DOHH2 (cell line): Measurements from ENCODE around the gene POU2F3.

Experiments
- H3F3A ChIP-seq: fragments of 200-600 bp; sonication (generic), shearing (Covaris generic); 2 replicates; pipeline ENCODE4 v1.6.0; 2016; ENCODE audit warnings: antibody characterized with exemption, mild to moderate bottlenecking; ENCODE audit not compliant: control insufficient read depth, insufficient read depth
- H3K27ac ChIP-seq: fragments of 200-600 bp; sonication (generic); 2 replicates; pipeline ENCODE4 v1.5.1; 2014; ENCODE audit warnings: low read depth, mild to moderate bottlenecking, low read length, moderate library complexity
- H3K27me3 ChIP-seq: fragments of 200-600 bp; sonication (generic); 2 replicates; pipeline ENCODE4 v1.6.1; 2014; ENCODE audit warnings: mild to moderate bottlenecking, low read length, mixed read lengths; ENCODE audit not compliant: control insufficient read depth
- H3K36me3 ChIP-seq: fragments of 200-600 bp; sonication (generic); 2 replicates; pipeline ENCODE4 v1.6.1; 2014; ENCODE audit warnings: mild to moderate bottlenecking, low read length, moderate library complexity, mixed read lengths; ENCODE audit not compliant: control insufficient read depth
- H3K4me1 ChIP-seq: fragments of 200-600 bp; sonication (generic); 2 replicates; pipeline ENCODE4 v1.6.1; 2014; ENCODE audit warnings: mild to moderate bottlenecking, low read length, mixed read lengths; ENCODE audit not compliant: control insufficient read depth
- H3K4me2 ChIP-seq: fragments of 200-600 bp; sonication (generic); 2 replicates; pipeline ENCODE4 v1.6.0; 2014; ENCODE audit warnings: mild to moderate bottlenecking, low read length, moderate library complexity
- H3K4me3 ChIP-seq: fragments of 200-600 bp; sonication (generic); 2 replicates; pipeline ENCODE4 v1.5.1; 2014; ENCODE audit warnings: mild to moderate bottlenecking, low read length, mixed read lengths
- H3K79me2 ChIP-seq: fragments of 200-600 bp; sonication (generic); 2 replicates; pipeline ENCODE4 v1.6.1; 2014; ENCODE audit warnings: mild to moderate bottlenecking, low read length, mixed read lengths; ENCODE audit not compliant: control insufficient read depth
- H3K9me2 ChIP-seq: fragments of 200-600 bp; sonication (generic); replicated peaks from 2 replicates; pipeline ENCODE4 v1.6.1; 2014; ENCODE audit warnings: mild to moderate bottlenecking, low read length, mixed read lengths; ENCODE audit not compliant: control insufficient read depth
- H3K9me3 ChIP-seq: fragments of 200-600 bp; sonication (generic); 2 replicates; pipeline ENCODE4 v1.6.1; 2014; ENCODE audit warnings: antibody characterized with exemption, low read length, mixed read lengths; ENCODE audit not compliant: control insufficient read depth, insufficient read depth
- H4K20me1 ChIP-seq: fragments of 200-600 bp; sonication (generic); 2 replicates; pipeline ENCODE4 v1.6.0; 2014; ENCODE audit warnings: low read depth, mild to moderate bottlenecking, antibody characterized with exemption, low read length, moderate library complexity; ENCODE audit not compliant: control insufficient read depth, insufficient read depth
- EZH2phosphoT487 ChIP-seq: fragments of 200-600 bp; sonication (generic); IDR thresholded peaks from 2 replicates; pipeline ENCODE4 v1.6.1; 2017; ENCODE audit warnings: borderline replicate concordance, mild to moderate bottlenecking, antibody characterized with exemption, low read length, moderate library complexity, mixed read lengths
- TF ChIP-seq, protein P1 (sequence below): fragments of 200-600 bp; sonication (generic); IDR thresholded peaks from one replicate; pipeline ENCODE4 v1.5.1; 2014; ENCODE audit warnings: antibody characterized with exemption, mild to moderate bottlenecking, low read depth, low read length; ENCODE audit not compliant: poor library complexity, severe bottlenecking

Gene POU2F3

DNA sequence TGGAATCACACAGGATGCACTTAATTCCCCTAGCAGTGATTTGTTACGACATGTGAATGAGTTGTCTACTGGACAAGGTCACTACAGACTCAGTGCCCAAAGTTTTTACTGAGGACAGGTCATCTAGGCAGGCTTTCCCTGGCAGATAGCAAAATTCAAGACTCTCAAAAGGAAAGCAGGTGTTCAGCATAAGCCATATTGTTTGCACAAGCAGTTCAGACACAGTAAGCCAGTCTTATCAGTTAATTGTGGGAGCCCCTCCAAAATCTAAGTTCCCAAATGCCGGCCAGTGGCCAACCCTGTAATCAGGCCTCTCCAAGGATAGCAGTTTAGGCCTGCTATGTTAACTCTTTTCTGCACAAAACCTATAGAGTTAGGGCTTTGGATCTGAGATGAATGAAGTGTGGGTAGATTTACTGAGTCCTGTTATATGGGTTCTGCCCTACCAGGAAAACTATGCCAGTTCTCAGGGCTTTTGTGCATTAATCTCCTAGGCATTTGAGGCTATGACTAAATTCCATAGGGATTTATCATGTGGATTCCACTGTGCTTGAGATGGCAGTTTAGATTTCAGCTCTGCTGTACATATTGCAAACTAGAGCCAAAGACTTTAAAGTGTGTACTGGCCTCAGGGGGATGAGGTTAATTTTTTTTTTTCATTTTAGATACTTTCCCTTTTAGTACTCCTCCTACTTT, 91.5 kb downstream of the POU2F3 start:
- no peaks in the 10 kb centered on the region for H3K36me3 ChIP-seq
- TF ChIP-seq, protein P1, sequence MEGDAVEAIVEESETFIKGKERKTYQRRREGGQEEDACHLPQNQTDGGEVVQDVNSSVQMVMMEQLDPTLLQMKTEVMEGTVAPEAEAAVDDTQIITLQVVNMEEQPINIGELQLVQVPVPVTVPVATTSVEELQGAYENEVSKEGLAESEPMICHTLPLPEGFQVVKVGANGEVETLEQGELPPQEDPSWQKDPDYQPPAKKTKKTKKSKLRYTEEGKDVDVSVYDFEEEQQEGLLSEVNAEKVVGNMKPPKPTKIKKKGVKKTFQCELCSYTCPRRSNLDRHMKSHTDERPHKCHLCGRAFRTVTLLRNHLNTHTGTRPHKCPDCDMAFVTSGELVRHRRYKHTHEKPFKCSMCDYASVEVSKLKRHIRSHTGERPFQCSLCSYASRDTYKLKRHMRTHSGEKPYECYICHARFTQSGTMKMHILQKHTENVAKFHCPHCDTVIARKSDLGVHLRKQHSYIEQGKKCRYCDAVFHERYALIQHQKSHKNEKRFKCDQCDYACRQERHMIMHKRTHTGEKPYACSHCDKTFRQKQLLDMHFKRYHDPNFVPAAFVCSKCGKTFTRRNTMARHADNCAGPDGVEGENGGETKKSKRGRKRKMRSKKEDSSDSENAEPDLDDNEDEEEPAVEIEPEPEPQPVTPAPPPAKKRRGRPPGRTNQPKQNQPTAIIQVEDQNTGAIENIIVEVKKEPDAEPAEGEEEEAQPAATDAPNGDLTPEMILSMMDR, result no peak
- TF ChIP-seq EZH2phosphoT487, result no peak
- H4K20me1 ChIP-seq, result no peaks in the 10 kb centered on the region
- H3K4me2 ChIP-seq, result no peak overlapping the region
- H3K4me1 ChIP-seq, result peaks cover 22% of the 10 kb centered on the region
- no peak overlapping the region for H3K4me3 ChIP-seq
- no peaks in the 10 kb centered on the region for H3K9me2 ChIP-seq
- peaks cover 5% of the 10 kb centered on the region; the same call in 1 of the 2 replicates for H3K27me3 ChIP-seq
- H3K79me2 ChIP-seq, result no peaks in the 10 kb centered on the region
- H3F3A ChIP-seq, result peaks cover 13% of the 10 kb centered on the region
- H3K9me3 ChIP-seq, result no peaks in the 10 kb centered on the region
- no peak overlapping the region for H3K27ac ChIP-seq

DNA sequence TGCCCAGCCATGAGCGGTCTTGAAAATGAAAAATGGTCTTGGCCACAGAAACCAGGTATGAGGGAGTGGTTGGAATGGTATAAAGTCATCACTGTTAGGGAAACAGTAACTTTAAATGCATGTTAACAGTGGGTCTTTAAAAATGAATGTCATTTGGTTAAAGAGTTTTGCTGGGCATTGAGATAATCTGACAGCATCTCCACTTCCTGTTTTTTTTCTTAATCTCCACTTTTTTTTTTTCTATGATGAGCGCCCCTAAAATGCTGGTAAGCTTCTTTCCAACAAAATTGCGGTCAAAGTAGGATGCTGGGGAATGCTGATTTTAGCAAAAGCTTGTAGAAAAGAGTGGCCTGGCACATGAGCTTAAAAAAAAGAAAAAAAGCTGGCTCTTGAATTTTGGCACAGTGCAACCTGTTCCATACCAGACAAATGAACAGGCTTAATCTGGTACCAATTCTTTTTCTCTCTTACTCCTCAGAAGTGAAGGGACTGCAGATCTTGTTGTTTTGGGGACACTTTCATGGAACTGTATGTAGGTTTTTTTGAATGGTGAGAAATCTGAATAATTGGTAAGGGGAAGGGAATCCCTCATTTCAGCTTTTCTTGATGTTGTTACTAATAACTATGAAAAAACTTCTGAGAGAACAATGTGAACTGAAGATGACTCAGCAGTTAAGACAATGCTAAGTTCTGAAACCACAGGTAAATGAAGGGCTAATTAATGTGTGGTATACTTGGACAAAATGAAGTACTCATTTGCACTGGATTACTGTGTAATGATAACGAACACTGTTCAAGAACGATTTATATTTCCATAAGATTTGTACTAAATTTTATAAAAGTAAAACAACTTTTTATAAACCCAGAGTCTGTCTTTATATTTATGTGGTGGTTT, 93.1 kb downstream of the POU2F3 start:
- H4K20me1 ChIP-seq, result peaks cover 9% of the 10 kb centered on the region; the same call in 1 of the 2 replicates
- no peak overlapping the region for H3K27ac ChIP-seq
- no peaks in the 10 kb centered on the region for H3K9me3 ChIP-seq
- H3K9me2 ChIP-seq, result no peaks in the 10 kb centered on the region
- no peaks in the 10 kb centered on the region for H3K36me3 ChIP-seq
- H3K4me3 ChIP-seq, result no peak overlapping the region
- peaks cover 9% of the 10 kb centered on the region for H3F3A ChIP-seq
- peaks cover 20% of the 10 kb centered on the region for H3K4me1 ChIP-seq
- peaks cover 14% of the 10 kb centered on the region for H3K79me2 ChIP-seq
- TF ChIP-seq, protein P1, result no peak
- TF ChIP-seq EZH2phosphoT487, result no peak
- H3K4me2 ChIP-seq, result no peak overlapping the region
- peaks cover 14% of the 10 kb centered on the region; the same call in 1 of the 2 replicates for H3K27me3 ChIP-seq

DNA sequence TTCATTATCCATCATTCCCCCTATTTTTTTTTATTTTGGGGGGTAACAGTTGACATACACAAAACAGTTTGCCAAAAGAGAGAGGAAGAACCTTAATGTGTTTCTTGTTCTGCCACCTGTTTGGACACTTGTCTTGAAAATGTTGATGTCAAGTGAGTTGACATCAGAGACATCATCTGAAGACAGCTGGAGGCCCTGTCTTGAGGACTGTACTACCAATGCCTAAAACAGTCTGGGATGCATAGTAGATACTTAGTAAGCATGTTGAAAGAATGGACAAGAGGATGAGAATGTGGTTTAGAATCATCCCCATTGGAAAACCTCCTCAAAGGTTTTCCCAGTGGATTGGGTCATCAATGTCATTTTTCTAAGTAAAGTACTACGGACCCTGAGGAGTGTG, 93.9 kb downstream of the POU2F3 start:
- H3K4me1 ChIP-seq, result peaks cover 27% of the 10 kb centered on the region
- no peak overlapping the region for H3K27ac ChIP-seq
- no peak overlapping the region for H3K4me3 ChIP-seq
- H3K27me3 ChIP-seq, result peaks cover 19% of the 10 kb centered on the region; the same call in 1 of the 2 replicates
- no peaks in the 10 kb centered on the region for H3K9me3 ChIP-seq
- peaks cover 9% of the 10 kb centered on the region for H3F3A ChIP-seq
- no peaks in the 10 kb centered on the region for H3K36me3 ChIP-seq
- H3K79me2 ChIP-seq, result peaks cover 20% of the 10 kb centered on the region
- peaks cover 13% of the 10 kb centered on the region; the same call in 1 of the 2 replicates for H4K20me1 ChIP-seq
- H3K9me2 ChIP-seq, result no peaks in the 10 kb centered on the region
- TF ChIP-seq, protein P1, result no peak
- no peak for TF ChIP-seq EZH2phosphoT487
- no peak overlapping the region for H3K4me2 ChIP-seq
